Nasal cavity respiratory epithelium epithelial cell of viscerocranial mucosa (primary cell): ENCODE measurements around the gene TBX10. TPM values are rescaled to one million over a fixed set of nuclear protein-coding genes. Genes with fewer than 3 reads are reported as not detected.

Source experiments
- total RNA-seq: library from RNA; depleted of rRNA; stranded (reverse); fragments of >200 nt; gene quantifications from 2 replicates; pipeline ENCODE4 v1.2.3, GENCODE V29; 2014

The TBX10 gene
- not detected in 2 replicates for total RNA-seq

GRCh38 chr11:67639438-67639859, at the start of gene TBX10:
TSS of gene TBX10 (minus strand) at chr11:67639763. CDS start at chr11:67639472, 291 bp downstream.

DNA sequence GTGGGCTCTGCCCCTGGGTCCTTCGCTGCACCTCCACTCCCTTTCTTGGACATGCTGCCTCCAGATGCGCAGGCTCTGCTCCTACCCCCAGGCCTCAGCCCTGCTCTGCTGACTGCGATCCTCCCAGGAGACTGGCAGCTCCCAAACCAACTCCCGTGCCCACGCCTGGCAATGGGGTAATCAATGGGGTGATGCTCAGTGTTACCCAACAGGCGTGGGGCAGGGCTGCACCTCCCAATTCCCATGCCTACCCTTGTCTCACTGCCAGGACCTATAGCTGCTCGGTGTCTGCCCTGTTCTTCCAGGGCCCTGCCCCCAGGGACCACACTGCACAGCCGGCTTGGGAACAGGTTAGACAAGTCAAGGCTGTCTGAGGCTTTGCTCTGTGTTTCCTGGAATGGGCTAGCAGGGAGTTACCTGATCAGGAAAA, 34.9 kb upstream of the TBX10 start, which contains the start of gene ALDH3B2:
Gene ALDH3B2, minus strand, starts transcription at position 182 of the 430 bp plus-strand sequence. CDS start 7,688 bp downstream, outside the sequence.

GRCh38 chr11:67629386-67630227, 10.0 kb downstream of the TBX10 start, which contains the start of gene NUDT8:
TSS of gene NUDT8 (minus strand) at chr11:67629937. CDS start at chr11:67629911, 26 bp downstream.

DNA sequence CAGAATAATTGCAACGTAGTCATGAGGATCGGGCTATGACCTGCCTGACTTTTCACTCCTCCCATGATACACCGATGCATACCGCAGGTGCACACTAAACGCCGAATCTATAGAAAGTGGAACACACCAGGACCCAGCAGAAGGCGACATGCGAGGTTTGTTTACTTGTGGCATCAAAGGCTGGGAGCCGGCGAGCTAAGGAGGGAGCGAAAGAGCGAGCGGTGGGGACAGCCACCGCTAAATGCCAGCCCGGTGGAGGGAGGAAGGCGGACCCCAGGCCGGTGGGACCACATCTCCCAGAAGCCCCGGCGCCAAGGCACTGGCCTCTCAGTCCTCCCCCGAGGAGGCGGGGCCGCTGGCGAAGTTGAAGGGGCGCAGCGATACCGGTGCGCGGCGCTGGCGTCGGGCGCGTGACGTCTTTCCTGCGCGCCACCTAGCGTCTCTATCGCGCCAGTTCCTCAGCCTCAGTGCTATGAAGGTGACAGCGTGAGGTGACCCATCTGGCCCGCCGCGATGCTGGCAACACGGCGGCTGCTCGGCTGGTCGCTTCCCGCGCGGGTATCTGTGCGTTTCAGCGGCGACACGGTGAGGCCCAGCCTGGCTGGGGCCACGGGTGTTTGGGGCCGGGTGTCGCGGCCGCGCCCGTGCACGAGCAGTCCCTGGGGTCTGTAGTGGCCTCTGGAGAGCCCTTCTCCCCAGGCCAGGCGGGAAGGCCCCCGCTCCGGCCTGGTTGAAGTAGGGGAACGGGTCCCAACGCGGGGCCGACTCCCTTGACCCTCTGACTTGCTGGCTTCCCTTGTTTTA, 32.9 kb downstream of the TBX10 start, which contains the start of gene NDUFV1:
Gene NDUFV1, plus strand, starts transcription at position 445 of the 804 bp plus-strand sequence. Its CDS starts 69 bp downstream, at position 514.

DNA sequence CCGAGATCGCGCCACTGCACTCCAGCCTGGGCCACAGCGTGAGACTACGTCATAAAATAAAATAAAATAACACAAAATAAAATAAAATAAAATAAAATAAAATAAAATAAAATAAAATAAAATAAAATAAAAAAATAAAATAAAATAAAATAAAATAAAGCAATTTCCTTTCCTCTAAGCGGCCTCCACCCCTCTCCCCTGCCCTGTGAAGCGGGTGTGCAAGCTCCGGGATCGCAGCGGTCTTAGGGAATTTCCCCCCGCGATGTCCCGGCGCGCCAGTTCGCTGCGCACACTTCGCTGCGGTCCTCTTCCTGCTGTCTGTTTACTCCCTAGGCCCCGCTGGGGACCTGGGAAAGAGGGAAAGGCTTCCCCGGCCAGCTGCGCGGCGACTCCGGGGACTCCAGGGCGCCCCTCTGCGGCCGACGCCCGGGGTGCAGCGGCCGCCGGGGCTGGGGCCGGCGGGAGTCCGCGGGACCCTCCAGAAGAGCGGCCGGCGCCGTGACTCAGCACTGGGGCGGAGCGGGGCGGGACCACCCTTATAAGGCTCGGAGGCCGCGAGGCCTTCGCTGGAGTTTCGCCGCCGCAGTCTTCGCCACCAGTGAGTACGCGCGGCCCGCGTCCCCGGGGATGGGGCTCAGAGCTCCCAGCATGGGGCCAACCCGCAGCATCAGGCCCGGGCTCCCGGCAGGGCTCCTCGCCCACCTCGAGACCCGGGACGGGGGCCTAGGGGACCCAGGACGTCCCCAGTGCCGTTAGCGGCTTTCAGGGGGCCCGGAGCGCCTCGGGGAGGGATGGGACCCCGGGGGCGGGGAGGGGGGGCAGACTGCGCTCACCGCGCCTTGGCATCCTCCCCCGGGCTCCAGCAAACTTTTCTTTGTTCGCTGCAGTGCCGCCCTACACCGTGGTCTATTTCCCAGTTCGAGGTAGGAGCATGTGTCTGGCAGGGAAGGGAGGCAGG, 56.0 kb downstream of the TBX10 start, which contains the start of gene GSTP1:
Gene GSTP1, plus strand, starts transcription at position 566 of the 958 bp plus-strand sequence. Its CDS starts 32 bp downstream, at position 598.

Other genes starting within 250 kb of the TBX10 start
- 5.6 and 7.9 TPM in 2 replicates for gene RAD9A, start 247.8 kb downstream of the TBX10 start, total RNA-seq
- 116 and 139 TPM in 2 replicates for gene PPP1CA, start 237.9 kb downstream of the TBX10 start, total RNA-seq
- gene TBC1D10C, start 235.7 kb downstream of the TBX10 start, total RNA-seq, result not detected in 2 replicates
- under 0.01 TPM in 1 of 2 replicates, not detected in the other for gene CARNS1, start 224.1 kb downstream of the TBX10 start, total RNA-seq
- 46.5 and 72.5 TPM in 2 replicates for gene RPS6KB2, start 211.3 kb downstream of the TBX10 start, total RNA-seq
- 0.28 TPM in 1 of 2 replicates, not detected in the other for gene PTPRCAP, start 202.1 kb downstream of the TBX10 start, total RNA-seq
- 100 and 118 TPM in 2 replicates for gene CORO1B, start 196.3 kb downstream of the TBX10 start, total RNA-seq
- gene GPR152, start 187.0 kb downstream of the TBX10 start, total RNA-seq, result not detected in 2 replicates
- gene CABP4, start 184.4 kb downstream of the TBX10 start, total RNA-seq, result not detected in 2 replicates
- 19.8 and 57.7 TPM in 2 replicates for gene TMEM134, start 170.5 kb downstream of the TBX10 start, total RNA-seq
- 41.6 and 46.8 TPM in 2 replicates for gene AIP, start 156.7 kb downstream of the TBX10 start, total RNA-seq
- 22.9 and 32.5 TPM in 2 replicates for gene PITPNM1, start 134.4 kb downstream of the TBX10 start, total RNA-seq
- 19.3 and 32.5 TPM in 2 replicates for gene CDK2AP2, start 131.6 kb downstream of the TBX10 start, total RNA-seq
- gene CABP2, start 116.3 kb downstream of the TBX10 start, total RNA-seq, result not detected in 2 replicates
- gene GSTP1, start 56.0 kb downstream of the TBX10 start, total RNA-seq, result 1,128 and 1,985 TPM in 2 replicates
- 150 and 196 TPM in 2 replicates for gene NDUFV1, start 32.8 kb downstream of the TBX10 start, total RNA-seq
- gene NUDT8, start 9.8 kb downstream of the TBX10 start, total RNA-seq, result 7.8 and 8.5 TPM in 2 replicates
- gene ACY3, start 11.0 kb upstream of the TBX10 start, total RNA-seq, result 0.14 TPM in 1 of 2 replicates, not detected in the other
- 27.3 and 140 TPM in 2 replicates for gene ALDH3B2, start 34.9 kb upstream of the TBX10 start, total RNA-seq